ENCODE data around the gene PRR27.

Gene PRR27

GRCh38 chr4:70153937-70154336, at the start of gene PRR27:
Gene PRR27, plus strand, starts transcription at chr4:70154237. Its CDS starts 139 bp downstream, at chr4:70154376.
- DNase-seq (ENCODE audit: extremely low read depth in 1 of 2, low read depth in 1 of 2) = no peak

GRCh38 chr4:70110917-70111316, 43.1 kb upstream of the PRR27 start:
- no peak for DNase-seq (ENCODE audit: extremely low read depth in 1 of 2, low read depth in 1 of 2)

- DNase-seq (ENCODE audit: extremely low read depth in 1 of 2, low read depth in 1 of 2) = no peak
Observed at GRCh38 chr4:70113656-70114055, 40.4 kb upstream of the PRR27 start.

GRCh38 chr4:70114096-70114495, 39.9 kb upstream of the PRR27 start:
- no peak for DNase-seq (ENCODE audit: extremely low read depth in 1 of 2, low read depth in 1 of 2)

- no peak for DNase-seq (ENCODE audit: extremely low read depth in 1 of 2, low read depth in 1 of 2)
Observed at GRCh38 chr4:70120323-70120722, 33.7 kb upstream of the PRR27 start.

DNA sequence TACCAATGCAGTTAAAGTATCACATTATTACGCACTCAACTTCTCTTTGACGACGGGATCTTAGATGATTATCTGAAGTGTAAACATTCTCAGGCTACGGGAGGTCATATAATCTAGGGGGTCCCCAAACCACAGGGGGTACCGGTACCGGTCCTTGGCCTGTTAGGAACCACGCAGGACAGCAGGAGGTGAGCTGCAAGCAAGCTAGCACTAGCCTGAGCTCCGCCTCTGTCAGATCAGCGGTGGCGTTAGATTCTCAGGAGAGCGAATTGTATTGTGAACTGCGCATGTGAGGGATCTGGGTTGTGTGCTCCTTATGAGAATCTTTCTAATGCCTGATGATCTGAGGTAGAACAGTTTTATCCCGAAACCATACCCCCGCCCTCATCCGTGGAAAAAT, 20.6 kb upstream of the PRR27 start:
- no peak for DNase-seq (ENCODE audit: extremely low read depth in 1 of 2, low read depth in 1 of 2)

GRCh38 chr4:70138751-70139150, 15.3 kb upstream of the PRR27 start:
- no peak for DNase-seq (ENCODE audit: extremely low read depth in 1 of 2, low read depth in 1 of 2)

DNA sequence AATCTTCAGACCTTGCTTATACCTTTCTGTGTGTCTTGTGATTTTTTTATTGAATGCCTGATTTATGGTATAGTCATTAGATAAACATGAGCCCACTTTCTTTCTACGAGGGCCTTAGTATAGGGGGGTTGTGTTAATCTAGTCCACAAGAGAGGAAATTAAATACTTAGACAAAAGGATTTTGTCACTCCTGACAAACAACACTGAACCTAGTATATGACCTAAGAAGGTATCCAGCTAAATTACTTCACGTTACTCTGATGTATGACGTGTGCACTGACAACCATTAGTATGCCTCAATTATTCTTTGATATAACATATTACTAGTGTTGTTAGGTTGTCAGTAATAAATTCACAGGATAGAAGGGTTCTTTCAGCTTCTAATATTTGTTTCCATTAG, 2.8 kb upstream of the PRR27 start:
- no peak for DNase-seq (ENCODE audit: extremely low read depth in 1 of 2, low read depth in 1 of 2)

- DNase-seq (ENCODE audit: extremely low read depth in 1 of 2, low read depth in 1 of 2) = no peak
Observed at GRCh38 chr4:70152088-70152487, 1.9 kb upstream of the PRR27 start.

DNA sequence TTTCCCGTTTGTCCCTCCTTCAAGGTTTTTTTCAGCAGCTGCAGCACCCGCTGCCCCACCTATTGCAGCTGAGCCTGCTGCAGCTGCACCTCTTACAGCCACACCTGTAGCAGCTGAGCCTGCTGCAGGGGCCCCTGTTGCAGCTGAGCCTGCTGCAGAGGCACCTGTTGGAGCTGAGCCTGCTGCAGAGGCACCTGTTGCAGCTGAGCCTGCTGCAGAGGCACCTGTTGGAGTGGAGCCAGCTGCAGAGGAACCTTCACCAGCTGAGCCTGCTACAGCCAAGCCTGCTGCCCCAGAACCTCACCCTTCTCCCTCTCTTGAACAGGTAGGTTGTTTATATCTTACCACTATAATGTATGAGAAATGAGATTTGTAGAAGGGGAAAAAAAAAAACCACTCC, 4.5 kb downstream of the PRR27 start:
- no peak for DNase-seq (ENCODE audit: extremely low read depth in 1 of 2, low read depth in 1 of 2)

- DNase-seq (ENCODE audit: extremely low read depth in 1 of 2, low read depth in 1 of 2) = no peak
Observed at GRCh38 chr4:70177090-70177489, 23.1 kb downstream of the PRR27 start.

DNA sequence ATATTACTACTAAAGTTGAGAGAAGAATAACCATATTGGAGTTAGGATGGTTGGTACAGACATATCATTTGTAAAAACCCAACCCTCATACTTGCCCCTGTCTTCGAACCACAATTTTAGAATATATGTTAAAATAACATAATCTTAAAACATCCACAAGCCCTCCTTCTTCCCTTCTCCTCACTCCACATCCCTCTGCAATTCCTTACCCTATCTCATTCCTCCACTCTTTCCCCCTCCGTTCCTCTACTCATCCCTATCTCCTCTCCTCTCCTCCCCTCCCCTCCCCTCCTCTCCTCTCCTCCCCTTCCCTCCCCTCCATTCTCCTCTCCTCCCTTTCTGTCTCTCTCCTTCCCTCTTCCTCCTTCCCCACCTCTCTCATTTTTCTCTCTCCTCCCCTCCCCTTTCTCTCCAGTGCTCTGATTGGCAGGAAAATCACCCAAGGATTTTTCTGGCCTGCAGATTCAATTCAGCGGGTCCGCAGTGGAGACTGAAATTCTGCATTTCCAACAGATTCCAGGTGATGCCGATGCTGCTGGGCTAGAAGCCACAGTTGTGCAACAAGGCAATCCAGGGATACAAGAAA, 24.1 kb downstream of the PRR27 start:
- no peak for DNase-seq (ENCODE audit: extremely low read depth in 1 of 2, low read depth in 1 of 2)

- no peak for DNase-seq (ENCODE audit: extremely low read depth in 1 of 2, low read depth in 1 of 2)
Observed at GRCh38 chr4:70179811-70180210, 25.8 kb downstream of the PRR27 start.

- no peak for DNase-seq (ENCODE audit: extremely low read depth in 1 of 2, low read depth in 1 of 2)
Observed at GRCh38 chr4:70181864-70182263, 27.8 kb downstream of the PRR27 start.

DNA sequence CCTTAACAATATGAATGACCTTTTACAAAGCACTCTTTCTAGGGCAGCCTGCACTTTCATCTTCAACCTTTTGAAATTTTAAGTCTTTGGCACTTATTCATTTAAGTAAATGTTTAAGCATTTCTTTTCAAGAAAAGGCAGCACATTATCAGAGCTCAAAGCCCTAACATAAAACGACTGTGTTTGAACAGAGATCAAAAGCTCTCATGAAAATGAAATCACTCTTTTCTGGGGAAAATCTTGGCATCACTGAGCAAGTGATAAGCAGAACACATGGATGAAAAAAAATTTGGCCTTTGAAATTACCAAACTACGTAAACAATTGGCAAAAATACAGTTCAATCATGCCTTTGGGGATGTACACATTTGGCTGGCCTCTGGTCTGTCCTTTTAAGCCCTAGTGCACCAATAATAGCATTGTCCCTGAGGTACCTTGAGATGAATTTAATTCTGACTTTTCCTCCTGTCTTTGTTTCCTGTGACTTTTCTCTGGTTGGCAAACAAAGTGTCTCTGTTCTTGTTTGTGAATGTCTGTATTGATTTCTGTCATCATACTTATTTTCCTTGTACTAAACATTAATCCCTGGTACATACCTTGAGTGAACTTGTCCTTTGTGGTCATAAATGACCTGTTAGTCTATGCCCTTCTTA, 28.6 kb downstream of the PRR27 start:
- no peak for DNase-seq (ENCODE audit: extremely low read depth in 1 of 2, low read depth in 1 of 2)

- no peak for DNase-seq (ENCODE audit: extremely low read depth in 1 of 2, low read depth in 1 of 2)
Observed at GRCh38 chr4:70183168-70183939, 29.3 kb downstream of the PRR27 start.

GRCh38 chr4:70183940-70184246, 29.9 kb downstream of the PRR27 start:
- no peak for DNase-seq (ENCODE audit: extremely low read depth in 1 of 2, low read depth in 1 of 2)

DNA sequence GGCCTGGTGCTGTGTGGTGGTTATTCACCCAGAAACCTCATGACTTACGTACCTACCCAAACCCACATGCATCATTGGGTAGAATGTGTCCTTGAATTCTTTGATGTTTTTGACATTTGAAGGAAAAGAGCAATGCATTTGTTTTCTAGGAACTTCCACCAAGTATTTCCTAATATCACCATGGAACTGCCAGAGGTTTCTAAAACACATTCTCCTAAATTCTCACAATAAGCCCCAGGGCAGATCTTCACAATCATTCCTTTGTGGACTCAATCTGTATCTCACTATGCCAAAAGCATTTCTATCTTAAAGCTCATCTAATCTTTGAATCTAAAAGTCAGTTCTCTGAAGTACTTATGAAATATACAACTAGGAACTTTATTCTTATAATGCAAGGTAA, 33.2 kb downstream of the PRR27 start:
- no peak for DNase-seq (ENCODE audit: extremely low read depth in 1 of 2, low read depth in 1 of 2)

DNA sequence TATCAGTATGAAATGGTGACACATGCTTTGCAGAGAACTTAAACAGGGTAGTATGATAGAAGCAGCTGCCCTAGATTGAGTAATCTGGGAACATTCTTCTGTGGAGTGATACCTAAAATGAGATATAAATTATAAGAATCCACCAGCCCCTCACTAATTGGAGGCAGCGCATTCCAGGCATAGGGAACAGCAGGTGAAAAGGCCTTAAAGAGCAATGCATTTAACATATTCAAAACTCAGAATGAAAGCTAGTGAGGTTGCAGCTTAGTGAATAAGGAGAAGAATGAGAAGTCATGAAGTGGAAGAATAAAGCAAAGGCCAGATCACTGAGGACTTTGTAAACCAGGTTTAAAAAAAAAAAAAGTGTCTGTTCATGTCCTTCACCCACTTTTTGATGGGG, 36.5 kb downstream of the PRR27 start:
- no peak for DNase-seq (ENCODE audit: extremely low read depth in 1 of 2, low read depth in 1 of 2)

- DNase-seq (ENCODE audit: extremely low read depth in 1 of 2, low read depth in 1 of 2) = no peak
Observed at GRCh38 chr4:70191647-70192046, 37.6 kb downstream of the PRR27 start.

- DNase-seq (ENCODE audit: extremely low read depth in 1 of 2, low read depth in 1 of 2) = no peak
Observed at GRCh38 chr4:70192895-70193294, 38.9 kb downstream of the PRR27 start.

DNA sequence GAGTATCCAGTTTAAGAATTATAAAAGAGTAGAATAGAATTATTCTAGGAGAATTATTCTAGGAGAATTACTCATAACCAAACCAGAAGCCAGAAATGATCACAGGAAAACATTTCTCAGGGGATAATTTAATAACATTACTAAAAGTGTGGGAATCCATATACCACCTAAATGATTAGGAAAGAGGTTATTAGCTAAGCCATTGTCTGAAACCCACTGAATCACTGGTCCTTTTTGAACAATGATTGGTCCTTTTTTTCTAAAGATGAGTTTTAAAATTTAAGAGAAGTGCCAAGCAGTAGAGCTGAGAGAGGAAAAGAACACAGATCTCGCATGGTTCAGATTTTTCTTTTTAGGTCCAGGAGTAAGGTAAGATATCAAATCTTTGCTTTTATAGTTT, 41.4 kb downstream of the PRR27 start, which contains the start of gene ODAM:
TSS of gene ODAM (plus strand) at position 301 of the 400 bp plus-strand sequence. CDS start 819 bp downstream, outside the sequence.
- no peak for DNase-seq (ENCODE audit: extremely low read depth in 1 of 2, low read depth in 1 of 2)
